ENCODE results near the gene LIN37. TPM values are rescaled to one million over a fixed set of nuclear protein-coding genes. Genes with fewer than 3 reads are reported as not detected.
A peak's percentile ranks its signal among the peaks of the same experiment; 100 is the strongest.

LIN37 gene
- total RNA-seq, 1 donor from 2014 or later: 11.9 TPM

DNA sequence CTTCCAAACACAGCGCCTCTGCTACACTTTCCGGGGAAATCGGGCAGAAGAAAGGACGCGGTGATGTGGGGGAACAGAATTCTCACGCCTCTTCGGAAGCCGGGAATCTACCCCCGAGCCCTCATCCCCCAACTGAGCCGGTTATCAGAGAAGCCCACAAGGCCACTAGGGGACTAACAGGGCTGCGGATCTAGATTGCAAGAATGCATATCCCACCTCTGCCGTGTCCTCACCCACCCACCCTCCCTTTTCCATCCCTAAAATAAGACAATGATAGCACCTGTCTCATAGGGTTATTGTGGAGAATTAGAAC is 7.2 kb upstream of the LIN37 start:
- DNase-seq (ENCODE audit: low spot score): no peak
- no peaks in the 10 kb centered on the region for H3K27me3 Mint-ChIP-seq (ENCODE audit: low read depth)
- H3K27ac Mint-ChIP-seq (ENCODE audit: unreplicated experiment): peak overlapping the region; percentile 95
- peak overlapping the region; percentile 79 for H3K4me3 Mint-ChIP-seq (ENCODE audit: unreplicated experiment)
- TF ChIP-seq, protein P1, sequence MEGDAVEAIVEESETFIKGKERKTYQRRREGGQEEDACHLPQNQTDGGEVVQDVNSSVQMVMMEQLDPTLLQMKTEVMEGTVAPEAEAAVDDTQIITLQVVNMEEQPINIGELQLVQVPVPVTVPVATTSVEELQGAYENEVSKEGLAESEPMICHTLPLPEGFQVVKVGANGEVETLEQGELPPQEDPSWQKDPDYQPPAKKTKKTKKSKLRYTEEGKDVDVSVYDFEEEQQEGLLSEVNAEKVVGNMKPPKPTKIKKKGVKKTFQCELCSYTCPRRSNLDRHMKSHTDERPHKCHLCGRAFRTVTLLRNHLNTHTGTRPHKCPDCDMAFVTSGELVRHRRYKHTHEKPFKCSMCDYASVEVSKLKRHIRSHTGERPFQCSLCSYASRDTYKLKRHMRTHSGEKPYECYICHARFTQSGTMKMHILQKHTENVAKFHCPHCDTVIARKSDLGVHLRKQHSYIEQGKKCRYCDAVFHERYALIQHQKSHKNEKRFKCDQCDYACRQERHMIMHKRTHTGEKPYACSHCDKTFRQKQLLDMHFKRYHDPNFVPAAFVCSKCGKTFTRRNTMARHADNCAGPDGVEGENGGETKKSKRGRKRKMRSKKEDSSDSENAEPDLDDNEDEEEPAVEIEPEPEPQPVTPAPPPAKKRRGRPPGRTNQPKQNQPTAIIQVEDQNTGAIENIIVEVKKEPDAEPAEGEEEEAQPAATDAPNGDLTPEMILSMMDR (IDR thresholded peaks at IDR 0.05): peak; percentile 31
- peaks cover 7% of the 10 kb centered on the region for H3K36me3 Mint-ChIP-seq (ENCODE audit: low read depth)
- H3K4me1 Mint-ChIP-seq (ENCODE audit: low read depth): peaks cover 28% of the 10 kb centered on the region
- no peaks in the 10 kb centered on the region for H3K9me3 Mint-ChIP-seq (ENCODE audit: low read depth)

DNA sequence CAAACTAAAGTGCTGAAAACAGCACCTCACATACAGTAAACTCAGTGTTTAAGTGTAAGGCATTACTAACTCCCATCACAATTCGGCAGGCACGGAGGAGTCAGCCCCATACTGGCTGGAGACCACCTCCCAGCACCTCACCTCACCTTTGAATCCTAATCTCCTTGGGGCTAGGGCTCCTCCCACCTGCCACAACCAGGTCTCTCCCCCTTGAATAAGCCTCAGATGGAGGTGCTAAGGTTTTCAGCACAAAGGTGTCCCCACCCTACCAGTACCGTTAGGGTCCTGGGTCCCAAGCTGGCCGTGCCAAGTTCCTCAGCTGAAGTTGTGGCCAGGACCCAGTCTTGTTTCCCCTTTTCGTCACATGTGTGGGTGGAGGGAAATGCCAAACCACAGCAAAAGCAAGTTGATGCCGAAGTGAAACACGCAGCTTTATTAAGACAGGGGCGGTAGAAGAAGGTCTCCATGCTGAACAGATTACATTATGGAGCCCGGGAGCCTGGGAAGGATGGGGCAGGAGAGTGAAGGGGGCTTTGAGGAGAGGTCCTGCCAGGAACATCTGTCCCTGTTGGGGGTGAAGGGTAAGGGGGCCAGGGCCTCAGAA is 6.2 kb upstream of the LIN37 start, which contains the start of gene IGFLR1:
Gene IGFLR1, minus strand, starts transcription at position 332 of the 604 bp plus-strand sequence. CDS start 1,272 bp downstream, outside the sequence.
- Mint-ChIP-seq H3K36me3 (ENCODE audit: low read depth) (peaks cover 4% of the 10 kb centered on the region), H3K9me3 (ENCODE audit: low read depth) (no peaks in the 10 kb centered on the region), H3K27ac (ENCODE audit: unreplicated experiment) (peak within 1 kb of the TSS; percentile 36), H3K4me3 (ENCODE audit: unreplicated experiment) (no peak within 1 kb of the TSS), H3K27me3 (ENCODE audit: low read depth) (no peaks in the 10 kb centered on the region), H3K4me1 (ENCODE audit: low read depth) (peaks cover 39% of the 10 kb centered on the region)
- TF ChIP-seq, protein P1 (IDR thresholded peaks at IDR 0.05): no peak
- DNase-seq (ENCODE audit: low spot score): no peak

DNA sequence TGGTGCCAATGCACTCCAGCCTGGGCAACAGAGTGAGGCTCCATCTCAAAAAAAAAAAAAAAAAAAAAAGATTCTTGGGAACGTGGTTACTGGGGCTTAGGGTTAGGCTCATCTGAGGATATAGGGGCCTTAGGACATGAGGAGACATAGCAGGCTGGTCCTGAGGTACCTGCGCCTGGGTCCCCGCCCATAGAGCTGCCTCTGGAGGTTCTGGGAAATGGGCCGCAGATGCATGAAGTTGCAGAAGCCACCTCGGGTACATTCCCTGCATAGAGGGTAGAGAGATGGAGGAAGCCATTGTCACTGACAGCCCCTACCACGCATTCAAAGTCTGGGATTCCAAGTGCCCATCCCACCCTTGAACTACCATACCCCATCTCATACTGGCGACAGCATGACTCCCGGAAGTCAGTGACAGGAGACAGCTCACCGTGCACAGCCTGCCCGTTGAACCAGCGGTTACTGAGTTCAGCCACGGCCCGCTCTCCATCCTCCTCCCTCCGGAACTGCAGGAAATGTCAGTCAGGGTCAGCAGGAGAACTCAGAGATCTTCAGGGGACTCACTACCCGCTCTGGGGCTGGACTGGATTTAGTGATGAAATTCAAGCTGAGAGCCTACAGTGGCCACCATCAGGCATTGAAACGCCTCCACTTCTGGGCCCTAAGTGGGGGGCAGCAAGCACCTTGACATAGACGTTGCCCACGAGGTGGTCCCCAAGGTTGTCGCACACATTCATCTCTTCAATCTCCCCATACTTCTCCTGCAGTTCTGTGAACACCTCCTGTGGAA is 4.5 kb upstream of the LIN37 start:
- Mint-ChIP-seq H3K36me3 (ENCODE audit: low read depth) (no peaks in the 10 kb centered on the region), H3K4me1 (ENCODE audit: low read depth) (peaks cover 51% of the 10 kb centered on the region), H3K9me3 (ENCODE audit: low read depth) (no peaks in the 10 kb centered on the region), H3K27ac (ENCODE audit: unreplicated experiment) (peak overlapping the region; percentile 12), H3K4me3 (ENCODE audit: unreplicated experiment) (peak overlapping the region; percentile 97), H3K27me3 (ENCODE audit: low read depth) (no peaks in the 10 kb centered on the region)
- DNase-seq (ENCODE audit: low spot score): peak; percentile 55
- TF ChIP-seq, protein P1 (IDR thresholded peaks at IDR 0.05): no peak

DNA sequence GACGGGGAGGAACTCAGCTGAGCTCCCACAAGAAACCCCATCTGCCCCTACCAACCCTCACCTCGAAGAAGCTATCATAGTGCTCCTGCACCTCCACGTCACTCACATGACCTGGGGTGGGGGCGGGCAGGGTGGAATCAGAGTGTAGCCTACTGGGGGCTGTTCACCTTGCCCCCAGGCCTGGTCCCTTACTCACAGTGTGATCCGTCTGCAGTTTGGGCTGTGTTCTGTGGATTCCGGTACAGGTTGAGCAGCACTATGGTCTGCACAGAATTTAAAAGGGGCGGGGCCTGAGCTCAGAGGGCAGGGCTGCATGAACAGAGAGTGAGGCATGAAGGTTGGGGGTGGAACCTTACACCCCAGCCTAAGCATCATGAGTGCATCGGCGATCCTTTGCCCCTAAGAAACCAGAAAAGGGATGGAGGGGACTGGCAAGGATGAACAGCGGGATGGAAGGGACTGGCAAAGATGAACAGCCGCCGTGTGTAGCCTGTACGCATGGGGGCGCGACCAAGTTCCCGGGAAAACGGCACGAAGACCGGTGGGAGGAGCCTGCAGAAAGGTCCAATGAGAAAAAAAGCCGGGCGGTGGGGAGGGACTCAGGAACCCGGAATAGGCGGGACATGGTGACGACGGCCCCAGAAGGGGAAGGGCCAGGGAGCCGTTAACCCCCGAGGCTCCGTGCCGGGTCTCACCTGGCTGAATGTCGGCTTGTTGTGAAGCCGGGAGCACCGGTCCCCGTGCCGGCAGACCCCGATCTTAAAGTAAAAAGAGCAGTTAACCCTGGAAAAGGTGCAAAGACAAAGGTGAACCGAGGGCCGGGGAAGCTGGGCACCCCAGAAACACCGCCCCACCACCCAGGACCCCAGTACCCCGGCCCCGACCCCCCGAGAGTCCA is 3.7 kb upstream of the LIN37 start:
- Mint-ChIP-seq H3K27me3 (ENCODE audit: low read depth) (no peaks in the 10 kb centered on the region), H3K4me1 (ENCODE audit: low read depth) (peaks cover 57% of the 10 kb centered on the region), H3K9me3 (ENCODE audit: low read depth) (no peaks in the 10 kb centered on the region), H3K4me3 (ENCODE audit: unreplicated experiment) (peak overlapping the region; percentile 97), H3K27ac (ENCODE audit: unreplicated experiment) (peak overlapping the region; percentile 100), H3K36me3 (ENCODE audit: low read depth) (no peaks in the 10 kb centered on the region)
- DNase-seq (ENCODE audit: low spot score): peak; percentile 97
- TF ChIP-seq, protein P1 (IDR thresholded peaks at IDR 0.05): peak; percentile 77
